C4-2B (cell line): ENCODE results near the gene JAKMIP1.

Experiments
- CTCF ChIP-seq: fragments of 450-650 bp; conservative IDR thresholded peaks from 2 replicates; pipeline ENCODE4 v1.5.1; 2017; ENCODE audit warnings: mild to moderate bottlenecking
- ZFX ChIP-seq: fragments of 450-650 bp; IDR thresholded peaks from 2 replicates; pipeline ENCODE4 v1.6.1; 2017

- TF ChIP-seq CTCF (no peak), ZFX (no peak)
These were observed 37.5 kb downstream of the JAKMIP1 start for GRCh38 chr4:6162885-6163284.
